ENCODE results near the gene MEIOSIN.

Gene MEIOSIN

GRCh38 chr19:45768984-45769782 lies 35.9 kb downstream of the MEIOSIN start, which contains the start of gene SIX5 (continued):
- peak; percentile 9; the same call in 1 of the 2 replicates for TF ChIP-seq ZBTB6 (tag by site-specific recombination; IDR thresholded peaks at IDR 0.05)
- no peak for TF ChIP-seq ZNF571 (tag by site-specific recombination; IDR thresholded peaks at IDR 0.05)
- TF ChIP-seq OVOL3 (tag by site-specific recombination; IDR thresholded peaks at IDR 0.05): peak; percentile 77; the same call in 1 of the 2 replicates
- TF ChIP-seq BCL6B (tag by site-specific recombination; IDR thresholded peaks at IDR 0.05): no peak
- TF ChIP-seq ZFP69B (tag by site-specific recombination; IDR thresholded peaks at IDR 0.05): peak; percentile 79
- TF ChIP-seq ZNF843 (tag by site-specific recombination; IDR thresholded peaks at IDR 0.05): peak; percentile 78
- TF ChIP-seq ZNF629 (tag by site-specific recombination; IDR thresholded peaks at IDR 0.05): peak; percentile 53
- TF ChIP-seq ZEB2 (tag by site-specific recombination; IDR thresholded peaks at IDR 0.05): peak; percentile 96
- no peak for TF ChIP-seq ZNF830 (tag by site-specific recombination; IDR thresholded peaks at IDR 0.05; ENCODE audit: low read depth)
- no peak for TF ChIP-seq ZNF580 (tag by site-specific recombination; IDR thresholded peaks at IDR 0.05)
- TF ChIP-seq ZSCAN30 (tag by site-specific recombination; IDR thresholded peaks at IDR 0.05): peak; percentile 54; the same call in 1 of the 2 replicates
- TF ChIP-seq ZSCAN23 (tag by site-specific recombination; IDR thresholded peaks at IDR 0.05): peak; percentile 79; the same call in 1 of the 2 replicates
- peak; percentile 99 for TF ChIP-seq KLF10 (tag by site-specific recombination; IDR thresholded peaks at IDR 0.05)
- TF ChIP-seq ZNF175 (tag by site-specific recombination; IDR thresholded peaks at IDR 0.05): 0 out of 2 replicates have a peak, but pooled peaks have one; percentile 68
- TF ChIP-seq ZNF521 (tag by site-specific recombination; IDR thresholded peaks at IDR 0.05): no peak
- no peak for TF ChIP-seq MYNN (tag by site-specific recombination; IDR thresholded peaks at IDR 0.05; ENCODE audit: borderline replicate concordance)
- TF ChIP-seq ZNF423 (tag by site-specific recombination; IDR thresholded peaks at IDR 0.05): 0 out of 2 replicates have a peak, but pooled peaks have one; percentile 31
- TF ChIP-seq ZNF645 (tag by site-specific recombination; IDR thresholded peaks at IDR 0.05): peak; percentile 29; the same call in 1 of the 2 replicates
- TF ChIP-seq PRDM10 (tag by site-specific recombination; IDR thresholded peaks at IDR 0.05): no peak; the same call in none of the 2 replicates
- peak; percentile 50; the same call in 1 of the 2 replicates for TF ChIP-seq CTCF (tag by site-specific recombination; IDR thresholded peaks at IDR 0.05)
- peak; percentile 24; the same call in 1 of the 2 replicates for TF ChIP-seq ZNF146 (tag by site-specific recombination; IDR thresholded peaks at IDR 0.05)
- TF ChIP-seq ZNF707 (tag by site-specific recombination; IDR thresholded peaks at IDR 0.05): no peak
- TF ChIP-seq ZNF692 (tag by site-specific recombination; IDR thresholded peaks at IDR 0.05): peak; percentile 80
- TF ChIP-seq SP3 (tag by site-specific recombination; IDR thresholded peaks at IDR 0.05): peak; percentile 96
- peak; percentile 75; the same call in 1 of the 2 replicates for TF ChIP-seq ZNF2 (tag by site-specific recombination; IDR thresholded peaks at IDR 0.05)
- no peak for TF ChIP-seq ZNF510 (tag by site-specific recombination; IDR thresholded peaks at IDR 0.05; ENCODE audit: insufficient replicate concordance)
- no peak for TF ChIP-seq ZNF701 (tag by site-specific recombination; IDR thresholded peaks at IDR 0.05)
